ENCODE data around the gene PLA2G2C.

GRCh38 chr1:20117236-20117635 is 69.1 kb downstream of the PLA2G2C start:
- TF ChIP-seq, protein P1, sequence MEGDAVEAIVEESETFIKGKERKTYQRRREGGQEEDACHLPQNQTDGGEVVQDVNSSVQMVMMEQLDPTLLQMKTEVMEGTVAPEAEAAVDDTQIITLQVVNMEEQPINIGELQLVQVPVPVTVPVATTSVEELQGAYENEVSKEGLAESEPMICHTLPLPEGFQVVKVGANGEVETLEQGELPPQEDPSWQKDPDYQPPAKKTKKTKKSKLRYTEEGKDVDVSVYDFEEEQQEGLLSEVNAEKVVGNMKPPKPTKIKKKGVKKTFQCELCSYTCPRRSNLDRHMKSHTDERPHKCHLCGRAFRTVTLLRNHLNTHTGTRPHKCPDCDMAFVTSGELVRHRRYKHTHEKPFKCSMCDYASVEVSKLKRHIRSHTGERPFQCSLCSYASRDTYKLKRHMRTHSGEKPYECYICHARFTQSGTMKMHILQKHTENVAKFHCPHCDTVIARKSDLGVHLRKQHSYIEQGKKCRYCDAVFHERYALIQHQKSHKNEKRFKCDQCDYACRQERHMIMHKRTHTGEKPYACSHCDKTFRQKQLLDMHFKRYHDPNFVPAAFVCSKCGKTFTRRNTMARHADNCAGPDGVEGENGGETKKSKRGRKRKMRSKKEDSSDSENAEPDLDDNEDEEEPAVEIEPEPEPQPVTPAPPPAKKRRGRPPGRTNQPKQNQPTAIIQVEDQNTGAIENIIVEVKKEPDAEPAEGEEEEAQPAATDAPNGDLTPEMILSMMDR (conservative IDR thresholded peaks at IDR 0.05; ENCODE audit: low read depth, low read length) = no peak
- TF ChIP-seq EZH2 (IDR thresholded peaks at IDR 0.05; ENCODE audit: borderline replicate concordance, low read depth, low read length, poor library complexity, severe bottlenecking) = no peak
